ENCODE results near the gene ABHD17C. TPM values are rescaled to one million over a fixed set of nuclear protein-coding genes. Genes with fewer than 3 reads are reported as not detected.

The ABHD17C gene
- total RNA-seq, 1 experiment from 2014 or later, result 11.9 TPM

GRCh38 chr15:80747317-80748053 lies 52.4 kb downstream of the ABHD17C start:
- H3K4me1 Mint-ChIP-seq (ENCODE audit: insufficient read depth, unreplicated experiment), result peaks cover 11% of the 10 kb centered on the region
- intact Hi-C loops (cut with micrococcal nuclease), result no loop called here
- H3K9me3 Mint-ChIP-seq (ENCODE audit: unreplicated experiment), result peaks cover 8% of the 10 kb centered on the region
- no peak overlapping the region for H3K27ac Mint-ChIP-seq (ENCODE audit: low read depth, unreplicated experiment)
- POLR2A ChIA-PET, result no interaction called here
- BruUV-seq (replicated peaks), result no TSS peak
- peaks cover 6% of the 10 kb centered on the region for H3K36me3 Mint-ChIP-seq (ENCODE audit: insufficient read depth, unreplicated experiment)
- no peak overlapping the region for H3K4me3 Mint-ChIP-seq (ENCODE audit: unreplicated experiment)
- no peak for TF ChIP-seq CTCF (IDR thresholded peaks at IDR 0.05; ENCODE audit: unreplicated experiment)
- H3K27me3 Mint-ChIP-seq (ENCODE audit: insufficient read depth, unreplicated experiment), result no peaks in the 10 kb centered on the region
- CTCF ChIA-PET, result interaction anchor here (0.6 to 1.3 kb wide), 2 partner anchors 126 to 127 kb away, joined by 4 to 7 read pairs; no protein-coding TSS in a partner anchor
- DNase-seq (ENCODE audit: unreplicated experiment), result no peak

GRCh38 chr15:80749589-80749988 lies 54.5 kb downstream of the ABHD17C start:
- POLR2A ChIA-PET, result interaction anchor here (0.7 to 1.0 kb wide), 2 partner anchors 54 to 220 kb away, joined by 3 read pairs; partner anchors contain the start of gene ABHD17C
- no peak overlapping the region for H3K27ac Mint-ChIP-seq (ENCODE audit: low read depth, unreplicated experiment)
- no peaks in the 10 kb centered on the region for H3K27me3 Mint-ChIP-seq (ENCODE audit: insufficient read depth, unreplicated experiment)
- CTCF ChIA-PET, result interaction anchor here (0.5 to 1.6 kb wide), 3 partner anchors 54 to 205 kb away, joined by 3 to 4 read pairs (median 3); partner anchors contain the start of gene ABHD17C
- H3K9me3 Mint-ChIP-seq (ENCODE audit: unreplicated experiment), result peaks cover 8% of the 10 kb centered on the region
- H3K4me3 Mint-ChIP-seq (ENCODE audit: unreplicated experiment), result no peak overlapping the region
- H3K36me3 Mint-ChIP-seq (ENCODE audit: insufficient read depth, unreplicated experiment), result peaks cover 14% of the 10 kb centered on the region
- no peak for TF ChIP-seq CTCF (IDR thresholded peaks at IDR 0.05; ENCODE audit: unreplicated experiment)
- peak; percentile 9 for DNase-seq (ENCODE audit: unreplicated experiment)
- intact Hi-C loops (cut with micrococcal nuclease), result no loop called here
- no TSS peak for BruUV-seq (replicated peaks)
- H3K4me1 Mint-ChIP-seq (ENCODE audit: insufficient read depth, unreplicated experiment), result peaks cover 9% of the 10 kb centered on the region

GRCh38 chr15:80750575-80750974 lies 55.5 kb downstream of the ABHD17C start:
- BruUV-seq (replicated peaks), result no TSS peak
- Mint-ChIP-seq H3K36me3 (ENCODE audit: insufficient read depth, unreplicated experiment) (peaks cover 24% of the 10 kb centered on the region), H3K9me3 (ENCODE audit: unreplicated experiment) (peaks cover 8% of the 10 kb centered on the region), H3K27me3 (ENCODE audit: insufficient read depth, unreplicated experiment) (no peaks in the 10 kb centered on the region), H3K4me3 (ENCODE audit: unreplicated experiment) (no peak overlapping the region), H3K4me1 (ENCODE audit: insufficient read depth, unreplicated experiment) (no peaks in the 10 kb centered on the region), H3K27ac (ENCODE audit: low read depth, unreplicated experiment) (no peak overlapping the region)
- no peak for DNase-seq (ENCODE audit: unreplicated experiment)
- CTCF ChIA-PET, result interaction anchor here (0.7 kb wide), 1 partner anchor 179 kb away, joined by 3 read pairs; no protein-coding TSS in a partner anchor
- TF ChIP-seq CTCF (IDR thresholded peaks at IDR 0.05; ENCODE audit: unreplicated experiment), result no peak
- intact Hi-C loops (cut with micrococcal nuclease), result no loop called here
- POLR2A ChIA-PET, result no interaction called here

GRCh38 chr15:80752204-80752603 lies 57.1 kb downstream of the ABHD17C start:
- ChIA-PET CTCF (interaction anchor here (0.7 to 1.3 kb wide), 4 partner anchors 9 to 297 kb away, joined by 3 read pairs; no protein-coding TSS in a partner anchor), POLR2A (no interaction called here)
- Mint-ChIP-seq H3K9me3 (ENCODE audit: unreplicated experiment) (no peaks in the 10 kb centered on the region), H3K27ac (ENCODE audit: low read depth, unreplicated experiment) (no peak overlapping the region), H3K27me3 (ENCODE audit: insufficient read depth, unreplicated experiment) (no peaks in the 10 kb centered on the region), H3K4me3 (ENCODE audit: unreplicated experiment) (no peak overlapping the region), H3K4me1 (ENCODE audit: insufficient read depth, unreplicated experiment) (no peaks in the 10 kb centered on the region), H3K36me3 (ENCODE audit: insufficient read depth, unreplicated experiment) (peaks cover 29% of the 10 kb centered on the region)
- no TSS peak for BruUV-seq (replicated peaks)
- DNase-seq (ENCODE audit: unreplicated experiment), result no peak
- intact Hi-C loops (cut with micrococcal nuclease), result no loop called here
- no peak for TF ChIP-seq CTCF (IDR thresholded peaks at IDR 0.05; ENCODE audit: unreplicated experiment)

Measured in MCF 10A (cell line).